GM15510 (cell line): ENCODE results near the gene TRPV5.

Source experiments
- POLR2A ChIP-seq: IDR thresholded peaks from 3 replicates; pipeline ENCODE4 v1.6.1; 2011; ENCODE audit warnings: borderline replicate concordance; ENCODE audit not compliant: insufficient read length; ENCODE audit errors: extremely low read depth

The TRPV5 gene

DNA sequence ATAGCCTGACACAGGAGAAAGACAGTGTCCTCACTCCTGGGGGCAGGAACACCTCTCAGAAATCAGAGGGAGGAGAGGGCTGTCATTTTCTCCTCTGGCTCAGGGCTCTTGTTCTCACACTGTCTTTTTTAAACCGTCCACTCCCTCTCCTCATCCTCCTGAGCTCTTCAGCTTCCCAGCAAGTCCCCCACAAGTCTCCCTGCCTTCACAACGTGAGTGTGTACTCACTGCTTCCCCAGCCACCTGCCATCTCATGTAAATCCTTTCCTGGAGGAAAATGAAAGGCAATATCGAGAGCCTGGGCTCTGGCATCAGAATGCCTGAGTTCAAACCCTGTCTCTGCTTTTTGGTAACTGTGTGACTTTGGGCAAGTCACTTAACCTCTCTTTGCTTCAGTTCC, 11.5 kb upstream of the TRPV5 start:
- TF ChIP-seq POLR2A = no peak

DNA sequence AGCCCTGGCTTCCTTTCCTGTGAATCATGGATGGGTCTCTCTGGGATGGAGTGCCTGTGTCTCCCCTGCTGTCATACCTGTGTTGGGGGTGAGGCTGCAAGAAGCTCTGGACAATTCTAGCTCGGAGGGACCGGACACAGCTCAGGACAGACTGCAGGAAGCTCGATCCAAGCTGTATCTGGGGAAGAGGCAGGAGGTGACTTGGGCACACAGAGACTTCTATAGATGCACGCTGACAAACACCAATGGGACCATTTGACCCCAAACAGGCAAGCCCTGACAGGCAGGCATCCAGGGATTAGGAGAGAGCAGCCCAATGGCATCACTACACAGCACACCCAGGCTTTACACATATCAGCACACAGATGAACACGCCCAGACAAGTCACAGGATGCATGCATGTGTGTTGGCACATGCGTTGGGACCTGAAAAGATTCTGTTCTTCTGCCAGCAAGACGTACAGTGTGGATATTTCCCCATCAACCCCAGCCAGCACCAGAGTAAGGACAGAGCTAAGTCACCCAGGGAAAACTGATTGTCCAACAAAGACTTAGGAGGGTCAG, 10.2 kb upstream of the TRPV5 start:
- TF ChIP-seq POLR2A = no peak

DNA sequence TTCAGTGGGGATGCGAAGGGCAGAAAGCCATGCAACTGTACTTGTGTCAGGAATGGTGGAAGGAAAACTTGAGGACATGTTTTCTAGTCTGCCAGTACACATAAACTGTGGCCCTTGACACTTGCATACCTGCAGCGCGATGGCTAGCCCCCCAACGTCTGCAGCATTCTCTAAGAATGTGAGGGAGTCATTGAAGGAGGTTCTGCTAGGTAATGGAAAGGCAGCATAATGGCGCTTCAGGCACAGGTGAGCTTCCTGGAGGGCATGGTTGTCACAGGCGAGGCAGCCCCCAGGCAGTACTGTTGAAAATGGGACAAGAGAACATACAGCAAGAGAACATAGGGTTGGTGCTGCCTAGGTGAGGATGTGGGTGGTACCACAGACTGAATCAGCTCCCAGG, 9.2 kb upstream of the TRPV5 start:
- TF ChIP-seq POLR2A = no peak

DNA sequence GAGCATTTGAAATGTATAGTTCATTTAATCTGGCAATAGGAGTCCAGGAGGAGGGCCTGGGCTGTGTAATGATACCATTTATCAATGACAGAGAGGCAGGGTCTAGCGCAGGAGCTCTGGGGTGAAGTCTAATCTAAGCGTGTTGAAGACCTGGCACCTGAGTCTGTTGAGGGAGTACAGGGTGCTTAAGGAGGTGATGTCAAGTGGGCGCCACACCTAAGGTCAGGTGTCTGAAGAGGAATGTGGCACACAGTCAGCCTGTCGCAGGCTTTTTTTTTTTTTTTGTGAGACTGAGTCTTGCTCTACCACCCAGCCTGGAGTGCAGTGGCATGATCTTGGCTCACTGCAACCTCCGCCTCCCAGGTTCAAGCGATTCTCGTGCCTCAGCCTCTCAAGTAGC, 8.0 kb upstream of the TRPV5 start:
- no peak for TF ChIP-seq POLR2A

DNA sequence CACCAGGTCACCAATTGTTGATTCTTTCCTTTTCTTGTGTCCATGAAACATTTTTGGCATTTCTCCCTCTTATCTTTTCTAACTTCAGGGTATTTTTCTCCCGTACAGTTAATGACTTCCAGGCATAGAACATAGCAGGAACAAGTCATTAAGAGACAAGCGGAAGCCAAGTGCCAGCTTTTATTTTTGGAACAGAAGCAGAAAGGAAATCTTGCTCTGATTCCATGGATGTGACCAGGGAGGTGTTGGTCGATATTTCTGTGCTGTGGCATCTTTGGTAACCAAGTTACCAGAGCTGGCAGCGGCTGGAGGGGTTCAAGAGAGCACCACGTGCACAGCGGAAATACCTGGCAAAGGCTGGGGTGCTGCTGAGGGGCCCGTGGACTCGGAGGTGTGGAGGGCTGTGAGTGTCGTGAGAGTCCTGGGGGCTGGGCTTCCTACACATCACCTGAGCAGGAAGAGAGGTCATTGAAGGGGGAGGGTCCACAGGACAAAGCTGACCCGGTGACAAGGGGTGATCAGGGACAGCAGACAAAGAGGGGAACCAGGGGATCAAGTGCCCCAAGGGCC, 7.5 kb upstream of the TRPV5 start:
- no peak for TF ChIP-seq POLR2A

DNA sequence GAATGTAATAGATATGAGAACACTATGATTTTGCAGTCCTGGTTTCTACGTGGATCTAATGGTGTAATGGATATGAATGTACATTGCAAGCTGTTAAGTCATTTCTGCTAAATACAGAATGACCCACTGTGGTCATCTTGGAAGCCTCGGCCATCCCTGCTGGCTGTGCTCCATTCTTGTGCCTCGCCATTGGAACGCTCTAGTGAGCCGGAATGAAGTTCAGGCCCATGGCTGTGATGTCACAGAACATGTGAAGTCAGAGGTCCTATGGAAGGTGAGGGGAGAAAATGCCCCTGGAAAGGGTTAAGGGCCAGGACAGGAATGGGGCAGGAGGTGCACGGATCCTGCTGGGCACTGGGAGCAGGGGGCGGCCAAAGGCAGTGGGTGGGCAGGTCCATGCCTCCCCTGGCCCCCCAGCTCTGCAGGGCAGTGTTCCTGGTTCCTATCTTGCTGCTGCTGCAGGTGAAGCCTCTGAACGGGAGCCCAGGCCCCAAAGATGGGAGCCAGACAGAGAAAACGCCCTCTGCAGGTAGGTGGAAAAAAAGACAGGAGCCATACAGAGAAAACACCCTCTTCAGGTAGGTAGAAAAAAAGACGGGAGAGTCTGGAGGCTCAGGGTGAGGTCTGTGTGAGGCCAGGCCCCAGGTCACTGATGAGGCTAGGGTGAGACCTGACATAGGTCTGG, 5.8 kb upstream of the TRPV5 start, which contains the start of gene LLCFC1:
Gene LLCFC1 (plus strand): TSS at position 259 of the 685 bp plus-strand sequence. CDS start 138 bp downstream, at position 397.
- TF ChIP-seq POLR2A = no peak

DNA sequence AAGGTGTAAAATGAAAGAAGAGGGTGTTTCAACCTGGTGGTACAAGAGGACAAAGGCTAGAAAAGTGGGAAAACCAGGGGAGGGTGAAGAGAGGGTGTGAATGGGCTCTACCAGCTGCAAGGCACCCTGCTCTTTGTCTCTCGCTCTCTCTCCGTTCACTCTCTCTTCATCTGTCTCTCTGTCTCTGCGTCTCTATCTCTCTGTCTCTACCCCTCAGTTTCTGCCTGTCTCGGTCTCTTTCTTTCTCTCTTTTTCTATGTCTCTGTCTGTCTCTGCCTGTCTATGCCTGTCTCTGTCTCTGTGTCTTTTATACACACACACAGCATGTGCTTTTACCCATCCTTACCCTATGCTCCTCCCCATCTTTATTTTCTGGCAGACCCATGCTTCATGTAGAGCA, 5.1 kb upstream of the TRPV5 start:
- TF ChIP-seq POLR2A = no peak

DNA sequence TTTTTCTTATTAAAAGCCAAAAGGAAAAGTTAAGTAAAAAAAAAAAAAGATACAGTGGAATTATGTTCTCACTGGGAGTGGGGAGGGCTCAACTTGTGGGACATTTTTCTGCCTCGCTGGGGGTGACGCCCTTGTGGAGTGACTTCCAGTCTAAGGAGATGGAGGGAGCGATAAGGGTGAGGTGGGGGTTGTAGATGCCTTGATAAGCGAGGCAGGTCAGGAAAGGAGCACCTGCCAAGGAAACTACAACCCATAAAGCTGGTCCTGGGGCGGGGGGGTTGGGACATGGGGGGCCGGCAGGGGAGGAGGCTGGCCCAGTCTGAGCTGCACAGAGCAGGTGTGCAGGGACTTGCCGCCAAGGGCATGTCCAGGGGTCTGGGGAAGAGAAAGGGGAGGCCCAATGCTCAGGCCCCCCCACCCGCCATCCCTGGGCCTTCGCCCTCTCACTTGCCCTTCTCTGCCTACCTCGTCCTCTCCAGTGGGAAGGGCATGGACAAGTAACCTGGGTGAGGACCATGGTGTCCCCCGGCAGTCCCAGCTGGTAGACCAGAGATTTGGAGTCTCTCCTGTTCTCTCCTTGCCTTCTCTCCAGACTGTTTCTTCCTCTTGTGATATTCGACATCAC, 2.5 kb upstream of the TRPV5 start:
- no peak for TF ChIP-seq POLR2A

DNA sequence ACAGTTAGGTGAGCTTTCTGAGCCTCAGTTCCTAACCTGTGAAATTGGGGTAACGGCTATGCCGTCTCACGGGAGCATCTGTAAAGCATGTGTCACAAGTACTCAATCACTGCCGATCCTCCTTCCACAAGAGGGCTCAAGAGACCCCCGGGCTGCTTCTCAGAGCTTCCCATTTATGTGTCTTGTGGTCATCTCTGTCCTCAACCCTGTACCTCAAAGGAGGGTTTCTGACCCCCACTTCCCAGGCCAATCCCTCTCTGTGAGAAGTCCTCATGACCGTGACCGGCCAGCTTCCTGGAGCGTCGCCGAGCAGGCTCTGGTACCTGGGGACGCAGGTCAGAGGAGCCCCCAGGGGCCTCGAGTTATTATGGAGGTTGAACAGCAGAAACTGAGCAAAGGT, 510 bp upstream of the TRPV5 start:
- TF ChIP-seq POLR2A = no peak

DNA sequence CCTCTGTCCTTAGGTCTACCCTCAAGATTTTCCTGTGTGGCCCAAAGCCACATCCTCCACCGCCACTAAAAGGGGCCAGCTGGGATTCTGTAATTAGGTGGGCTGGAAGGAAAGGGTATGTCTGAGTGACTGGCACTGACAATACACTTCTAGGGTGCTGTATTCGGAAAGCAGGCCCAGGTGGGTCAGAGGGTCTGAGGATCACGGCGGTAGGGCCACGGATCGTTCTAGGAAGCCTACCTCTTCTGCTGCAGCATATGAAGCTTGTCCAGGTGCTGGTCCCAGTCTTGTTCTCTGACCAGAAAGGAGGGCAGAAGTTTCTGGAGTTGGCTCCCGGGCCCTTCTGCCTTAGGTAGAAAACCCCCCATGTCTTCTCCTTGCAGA, 462 bp downstream of the TRPV5 start:
- no peak for TF ChIP-seq POLR2A

DNA sequence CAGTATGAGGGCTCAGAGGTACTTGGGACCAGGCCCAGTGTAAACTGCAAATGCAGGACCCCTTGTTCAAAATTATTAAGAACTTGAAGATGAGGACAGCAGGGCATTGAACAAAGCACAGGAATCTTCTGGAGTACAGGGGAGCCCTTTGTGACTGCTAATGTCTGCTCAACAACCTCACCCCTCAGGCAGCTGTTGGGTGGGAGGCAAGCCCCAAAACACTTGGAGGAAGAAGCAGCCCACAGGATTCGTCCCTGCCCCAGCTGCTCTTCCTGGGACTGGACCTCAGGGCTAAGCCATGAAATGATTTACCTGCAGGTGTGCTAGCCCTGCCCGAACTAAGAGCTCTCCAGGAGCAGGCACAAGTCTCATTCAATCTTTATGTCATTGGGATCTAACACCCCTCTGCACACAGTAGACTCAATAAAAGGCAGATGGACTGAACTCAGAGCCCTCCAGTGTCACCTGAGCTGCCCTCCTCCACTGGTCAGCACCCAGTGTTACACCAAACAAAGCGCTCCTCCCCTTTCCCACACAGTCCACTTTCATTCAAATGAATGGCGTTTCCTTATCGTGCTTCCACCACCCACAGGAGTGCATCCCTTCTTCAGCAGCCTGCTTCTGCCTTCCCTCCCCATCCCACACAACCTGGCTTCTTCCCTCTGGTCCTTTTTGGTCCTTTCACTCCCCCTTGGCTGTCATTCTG, 1.0 kb downstream of the TRPV5 start:
- TF ChIP-seq POLR2A = no peak

DNA sequence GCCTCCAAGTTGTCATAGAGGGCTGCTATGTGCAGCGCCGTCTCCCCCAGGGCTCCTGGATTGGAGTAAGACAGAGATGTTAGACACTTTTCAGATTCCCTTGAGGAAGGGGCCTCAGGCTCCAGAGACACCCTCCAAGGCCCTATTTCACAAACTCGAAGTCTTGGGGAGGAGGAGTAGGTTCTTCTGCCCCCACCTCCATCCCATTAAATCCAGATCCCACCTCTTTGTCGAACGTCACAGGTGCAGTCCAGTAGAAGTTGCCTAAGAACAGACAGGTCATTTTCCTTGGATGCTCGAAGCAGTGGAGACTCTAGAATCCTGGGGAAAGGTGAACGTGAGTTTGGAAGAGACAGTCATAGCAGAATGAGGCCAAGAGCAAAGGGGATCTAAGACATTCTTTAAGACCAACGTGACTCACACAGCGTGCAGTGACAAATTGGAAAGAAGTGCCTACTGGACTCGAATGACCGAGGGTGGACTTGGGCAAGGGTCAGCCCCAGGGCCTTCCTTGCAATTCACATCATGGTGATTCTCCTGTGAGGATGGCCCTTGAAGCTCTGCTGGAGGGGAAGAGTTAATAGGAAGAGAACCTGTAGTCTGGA, 3.3 kb downstream of the TRPV5 start:
- TF ChIP-seq POLR2A = no peak

DNA sequence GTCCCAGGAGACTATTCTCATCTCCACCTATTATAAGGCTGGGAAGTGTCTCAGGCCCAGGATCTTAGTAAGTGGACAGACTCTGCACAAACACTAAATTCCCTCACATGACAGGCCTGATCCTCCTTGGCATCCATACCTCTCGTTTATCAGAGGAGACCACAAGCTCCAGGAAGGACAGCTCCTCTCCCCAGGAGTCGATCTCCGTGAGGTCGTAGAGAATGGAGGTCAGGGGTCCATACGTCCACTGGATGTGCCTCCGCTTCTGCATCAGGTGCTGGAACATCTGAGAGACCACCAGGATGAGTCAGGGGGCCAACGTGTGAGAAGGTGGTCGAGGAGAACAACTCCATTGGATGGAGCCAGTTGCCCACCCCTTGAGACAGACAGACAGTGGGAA, 5.6 kb downstream of the TRPV5 start:
- no peak for TF ChIP-seq POLR2A

DNA sequence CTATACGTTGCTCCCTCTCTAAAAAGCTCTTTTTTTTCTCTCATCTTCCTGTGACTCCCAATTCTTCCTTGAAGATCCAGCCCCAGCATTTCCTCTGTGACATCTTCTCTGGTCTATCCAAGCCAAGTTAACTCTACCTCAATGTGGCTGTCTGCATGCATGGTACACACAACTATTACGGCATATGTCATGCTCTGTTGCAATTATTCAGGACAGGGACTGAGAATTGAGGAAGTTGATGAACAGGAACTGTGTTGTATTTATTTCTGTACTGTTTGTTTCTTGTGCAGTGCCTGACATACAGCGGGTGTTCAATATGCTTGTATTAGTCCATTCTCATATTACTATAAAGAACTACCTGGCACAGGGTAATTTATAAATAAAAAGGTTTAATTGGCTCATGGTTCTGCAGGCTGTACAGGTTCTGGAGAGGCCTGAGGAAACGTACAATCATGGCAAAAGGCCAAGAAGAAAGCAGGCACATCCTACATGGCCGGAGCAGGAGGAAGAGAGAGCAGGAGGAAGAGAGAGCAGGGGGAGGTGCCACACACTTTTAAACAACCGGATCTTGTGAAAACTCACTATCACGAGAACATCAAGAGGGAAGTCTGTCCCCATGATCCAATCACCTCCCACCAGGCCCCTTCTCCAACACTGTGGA, 6.3 kb downstream of the TRPV5 start:
- TF ChIP-seq POLR2A = no peak

DNA sequence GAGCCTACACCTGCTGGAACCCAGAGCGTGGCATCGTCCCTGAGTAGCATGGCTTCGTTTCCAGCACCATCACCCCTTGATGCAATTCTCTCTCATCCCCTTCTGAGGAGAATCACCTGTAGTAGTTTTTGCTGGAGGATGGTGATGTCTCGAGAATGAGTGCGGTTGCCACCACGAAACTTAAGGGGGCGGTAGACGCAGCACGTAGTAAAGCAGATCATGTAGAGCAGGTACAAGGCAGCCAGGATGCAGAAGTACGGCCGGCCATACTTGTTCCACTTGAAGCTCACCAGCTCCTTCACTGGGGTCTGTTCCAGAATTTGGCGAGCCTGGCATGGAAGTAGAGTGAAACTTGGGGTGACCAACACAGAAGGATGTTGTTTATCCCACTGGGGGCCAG, 8.1 kb downstream of the TRPV5 start:
- no peak for TF ChIP-seq POLR2A

DNA sequence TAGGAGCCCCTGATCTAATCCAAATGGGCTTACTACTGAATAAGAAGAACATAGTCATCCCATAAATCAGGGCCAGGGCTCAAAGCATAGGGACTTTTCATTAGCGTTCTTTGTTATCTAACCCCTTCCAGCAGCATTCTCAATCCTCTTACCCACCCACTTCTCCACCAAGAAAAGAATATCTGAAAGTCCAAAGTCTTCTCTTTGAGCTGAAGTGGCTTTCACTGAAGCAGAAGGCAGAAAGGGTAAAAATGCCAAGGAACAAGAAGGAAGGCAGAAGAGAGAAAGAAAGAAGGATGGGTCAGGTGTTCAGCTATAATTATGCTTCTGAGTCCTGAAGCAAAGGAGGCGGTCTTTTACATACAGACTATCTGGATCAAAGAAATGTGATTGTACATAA, 10.2 kb downstream of the TRPV5 start:
- TF ChIP-seq POLR2A = no peak
